SU-DHL-6 (cell line): ENCODE data around the gene C11orf65.

Experiments used
- CTCF ChIP-seq: fragments of 200-600 bp; sonication (generic); IDR thresholded peaks from one replicate; pipeline ENCODE4 v1.5.1; 2017; ENCODE audit warnings: antibody characterized with exemption, mild to moderate bottlenecking, low read length, moderate library complexity; ENCODE audit not compliant: insufficient read depth, poor library complexity, severe bottlenecking
- EZH2phosphoT487 ChIP-seq: fragments of 200-600 bp; sonication (generic), shearing (Covaris generic); conservative IDR thresholded peaks from 2 replicates; pipeline ENCODE4 v1.6.1; 2018; ENCODE audit warnings: mild to moderate bottlenecking, antibody characterized with exemption, low read length, moderate library complexity, mixed read lengths

- TF ChIP-seq CTCF (no peak), EZH2phosphoT487 (no peak)
These were observed 52.4 kb downstream of the C11orf65 start for GRCh38 chr11:108414958-108415357.
